ENCODE data around the gene CTTNBP2.

The CTTNBP2 gene

DNA sequence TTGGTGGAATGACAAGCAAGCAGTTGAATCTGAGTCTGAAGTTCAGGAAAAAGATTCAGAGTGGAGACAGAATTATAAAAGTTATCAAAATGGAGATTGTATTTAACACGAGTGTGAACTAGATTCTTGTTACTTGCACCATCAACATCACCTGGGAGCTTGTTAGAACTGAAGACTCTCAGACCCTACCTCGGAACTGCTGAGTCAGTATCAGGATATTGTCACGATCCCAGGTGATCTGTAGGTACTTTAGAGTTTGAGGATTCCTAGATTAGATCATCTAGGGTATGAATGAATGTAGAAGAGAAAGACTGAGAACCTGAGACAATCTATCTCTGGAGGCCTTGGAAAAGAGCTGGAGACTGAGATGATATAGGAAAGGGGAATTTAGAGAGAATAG lies 194.1 kb downstream of the CTTNBP2 start:
- DNase-seq: no peak

DNA sequence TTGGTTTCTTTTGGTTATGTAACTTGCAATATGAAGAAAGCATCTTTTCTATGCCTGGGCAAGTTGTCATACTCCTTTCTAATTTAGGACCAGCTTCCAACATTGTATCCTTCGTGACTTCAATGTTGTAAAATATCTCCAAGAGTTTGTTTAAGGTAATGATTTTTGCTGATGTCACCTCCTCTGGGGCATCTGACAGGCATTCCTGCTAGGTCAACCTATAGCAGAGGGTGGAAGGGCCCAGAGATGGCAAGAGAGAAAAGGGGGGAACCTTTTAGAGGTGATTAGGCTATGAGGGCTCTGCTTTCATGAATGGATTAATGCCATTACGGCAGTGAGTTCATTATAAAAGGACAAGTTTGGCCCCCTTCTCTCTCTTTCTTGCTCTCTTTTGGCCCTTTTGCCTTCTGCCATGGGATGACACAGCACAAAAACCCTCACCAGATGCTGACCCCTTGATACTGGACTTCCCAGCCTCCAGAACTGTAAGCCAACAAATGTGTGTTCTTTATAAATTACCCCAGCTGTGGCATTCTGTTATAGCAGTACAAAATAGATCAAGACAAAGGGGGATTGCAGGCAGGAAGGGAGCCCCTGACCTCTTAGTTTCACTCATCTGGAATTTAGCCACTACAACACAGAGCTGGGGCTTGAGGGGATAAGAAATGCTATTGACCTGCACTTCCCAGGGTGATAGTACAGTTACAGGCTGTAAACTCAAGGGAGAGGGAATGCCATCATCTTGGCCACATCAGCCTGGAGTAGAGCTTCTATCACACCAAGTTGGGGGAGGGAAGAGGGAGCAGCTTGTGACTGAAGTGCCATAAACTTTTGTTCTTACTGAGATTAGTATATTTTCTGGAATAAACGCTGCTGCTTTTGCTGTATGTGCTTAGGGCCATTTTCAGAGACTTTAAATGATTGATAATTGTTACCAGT lies 197.5 kb downstream of the CTTNBP2 start:
- no peak for DNase-seq

DNA sequence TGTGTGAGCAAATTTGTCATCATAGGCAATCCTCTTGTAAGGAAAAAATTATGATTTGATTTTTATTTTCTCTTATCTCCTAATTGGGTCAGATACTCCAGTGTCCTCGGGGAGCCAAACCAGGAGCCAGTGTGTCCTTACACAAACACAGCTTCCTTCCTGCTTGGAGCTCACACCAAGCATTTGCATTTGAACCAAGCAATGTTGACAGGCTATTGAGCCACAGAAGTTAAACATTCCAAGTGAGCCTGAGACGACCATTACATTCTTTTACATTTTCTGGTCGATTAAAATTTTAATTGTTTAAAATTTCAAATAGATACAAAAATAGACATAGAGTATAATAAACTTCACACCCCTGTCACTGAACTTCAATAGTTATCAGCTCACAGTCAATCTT lies 198.6 kb downstream of the CTTNBP2 start:
- DNase-seq: no peak

DNA sequence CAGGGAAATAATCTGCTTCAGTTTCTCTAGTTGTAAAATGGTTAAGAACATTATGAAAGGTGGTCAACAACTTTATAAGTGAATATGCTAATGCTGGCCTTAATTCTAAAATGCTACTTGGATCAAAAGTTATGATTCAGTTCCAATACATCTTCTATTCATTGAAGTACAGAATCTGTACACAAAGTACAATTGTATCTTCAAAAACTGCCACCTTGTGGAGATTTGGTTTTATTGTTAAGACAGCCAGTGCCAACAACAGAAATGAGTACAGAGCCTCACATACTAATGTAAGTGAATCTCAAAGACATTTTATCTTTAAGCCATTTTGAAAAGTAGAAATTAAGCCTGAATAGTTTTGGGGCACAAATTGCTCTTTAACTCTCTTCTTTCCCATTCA lies 199.4 kb downstream of the CTTNBP2 start:
- no peak for DNase-seq

DNA sequence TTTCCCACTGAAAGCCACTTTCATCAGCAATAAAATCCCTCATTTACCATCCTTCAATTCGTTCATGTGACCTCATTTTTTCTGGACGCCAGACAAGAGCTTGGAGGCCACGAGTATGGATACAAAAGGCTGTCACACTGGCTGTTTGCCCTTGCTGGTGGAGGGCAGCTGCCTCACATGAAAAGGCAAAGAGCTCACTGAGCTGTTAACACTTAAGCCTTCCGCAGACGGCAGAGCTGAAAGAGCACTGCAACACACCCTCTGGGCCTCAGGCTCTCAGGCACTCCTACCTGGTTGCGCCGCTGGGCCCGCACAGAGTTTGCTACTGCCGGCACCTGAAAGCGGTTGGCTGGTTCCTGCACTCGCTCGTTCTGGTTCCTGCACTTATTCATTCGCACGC lies 199.9 kb downstream of the CTTNBP2 start:
- DNase-seq: no peak

DNA sequence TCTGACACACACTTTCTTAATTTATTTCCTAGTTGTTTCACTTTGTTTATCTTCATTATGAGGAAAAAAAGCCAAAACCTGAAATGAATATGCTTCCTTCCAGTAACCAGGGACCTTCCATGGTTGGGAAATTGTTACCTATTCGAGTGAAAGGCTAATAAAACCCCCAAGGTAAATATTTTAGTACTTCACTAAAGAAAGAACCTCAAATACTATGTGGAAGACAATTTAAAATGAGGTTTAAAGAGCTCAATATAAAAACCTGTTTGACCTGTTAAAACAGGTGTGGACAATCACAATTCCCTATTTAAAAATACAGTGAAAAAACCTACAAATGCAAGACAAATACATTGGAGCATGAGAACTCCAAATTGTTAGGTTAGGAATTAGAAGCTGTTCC lies 200.8 kb downstream of the CTTNBP2 start:
- no peak for DNase-seq

DNA sequence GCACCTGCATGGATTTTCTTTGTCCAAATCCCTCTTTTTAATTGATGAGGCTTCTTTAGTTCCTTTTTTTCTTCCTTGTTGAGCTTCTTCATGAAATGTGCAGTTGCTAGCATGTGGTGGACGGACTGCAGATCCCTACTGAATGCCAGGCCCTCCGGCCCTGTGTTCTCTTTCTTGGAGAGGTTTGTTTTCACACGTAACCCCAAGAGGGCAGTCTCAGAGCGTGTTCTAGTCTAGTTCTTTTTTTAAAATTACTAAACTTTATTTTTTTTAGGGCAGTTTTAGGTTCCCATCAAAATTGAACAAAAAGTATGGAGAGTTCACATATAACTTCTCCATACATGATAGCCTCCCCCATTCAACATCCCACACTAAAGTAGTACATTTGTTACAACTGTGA lies 203.4 kb downstream of the CTTNBP2 start:
- DNase-seq: no peak

DNA sequence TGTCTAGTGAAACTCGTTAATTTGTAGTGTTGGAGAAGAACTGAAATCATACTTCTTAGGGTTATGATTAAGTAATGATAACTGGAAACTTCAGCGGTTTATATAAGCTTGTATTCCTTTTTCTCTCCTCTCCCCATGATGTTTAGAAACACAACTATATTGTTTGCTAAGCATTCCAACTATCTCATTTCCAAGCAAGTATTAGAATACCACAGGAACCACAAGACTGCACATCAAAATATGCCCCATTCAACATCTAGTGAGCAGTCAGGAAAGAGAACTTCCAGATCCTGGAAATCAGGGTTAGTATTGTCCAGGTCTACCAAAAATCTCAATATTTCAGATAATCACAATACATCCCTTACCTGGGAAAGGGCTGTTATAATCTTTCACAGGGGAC lies 205.8 kb downstream of the CTTNBP2 start:
- DNase-seq: no peak

DNA sequence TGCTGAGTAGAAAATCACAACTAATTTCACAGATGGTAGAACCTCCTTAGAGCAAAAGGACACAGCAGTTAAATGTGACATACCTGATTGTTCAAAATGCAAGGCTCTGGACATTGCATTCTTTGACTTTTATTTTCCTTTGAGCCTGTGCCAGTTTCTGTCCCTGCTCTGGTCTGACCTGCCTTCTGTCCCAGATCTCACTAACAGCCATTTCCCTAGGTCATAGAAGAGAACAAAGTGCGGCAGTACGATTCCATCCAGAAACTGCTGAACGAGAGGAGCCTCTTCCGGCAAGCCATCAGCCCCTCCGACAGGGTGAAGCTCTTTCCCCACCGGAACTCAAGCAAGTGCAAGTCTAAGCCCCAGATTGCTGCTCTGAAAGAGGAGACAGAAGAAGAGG lies 206.6 kb downstream of the CTTNBP2 start:
- DNase-seq: no peak

DNA sequence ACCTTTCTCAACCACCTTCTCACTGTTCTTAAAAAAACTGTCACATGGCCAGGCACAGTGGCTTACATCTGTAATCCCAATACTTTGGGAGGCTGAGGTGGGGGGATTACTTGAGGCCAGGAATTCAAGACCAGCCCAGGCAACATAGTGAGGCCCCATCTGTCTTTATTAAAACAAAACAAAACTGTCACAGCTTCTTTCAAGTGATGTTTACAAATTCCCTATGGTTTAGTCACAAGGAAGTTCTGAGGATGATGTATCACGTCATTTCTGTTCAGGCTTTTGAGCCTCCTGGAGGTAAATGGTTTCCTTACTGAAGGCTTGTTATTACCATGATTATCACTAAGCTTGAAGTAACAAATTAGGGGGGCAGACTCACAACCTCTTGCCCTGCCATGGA lies 207.2 kb downstream of the CTTNBP2 start:
- no peak for DNase-seq

DNA sequence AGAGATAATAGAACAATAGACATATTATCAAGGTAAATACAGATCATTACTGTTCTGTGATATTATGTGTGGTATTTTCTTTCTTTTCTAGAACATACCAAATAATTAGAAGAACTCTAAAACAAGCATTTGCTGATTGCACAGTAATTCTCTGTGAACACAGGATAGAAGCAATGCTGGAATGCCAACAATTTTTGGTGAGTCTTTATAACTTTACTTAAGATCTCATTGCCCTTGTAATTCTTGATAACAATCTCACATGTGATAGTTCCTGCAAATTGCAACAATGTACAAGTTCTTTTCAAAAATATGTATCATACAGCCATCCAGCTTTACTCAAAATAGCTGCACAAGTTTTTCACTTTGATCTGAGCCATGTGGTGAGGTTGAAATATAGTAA lies 207.9 kb downstream of the CTTNBP2 start:
- DNase-seq: no peak

DNA sequence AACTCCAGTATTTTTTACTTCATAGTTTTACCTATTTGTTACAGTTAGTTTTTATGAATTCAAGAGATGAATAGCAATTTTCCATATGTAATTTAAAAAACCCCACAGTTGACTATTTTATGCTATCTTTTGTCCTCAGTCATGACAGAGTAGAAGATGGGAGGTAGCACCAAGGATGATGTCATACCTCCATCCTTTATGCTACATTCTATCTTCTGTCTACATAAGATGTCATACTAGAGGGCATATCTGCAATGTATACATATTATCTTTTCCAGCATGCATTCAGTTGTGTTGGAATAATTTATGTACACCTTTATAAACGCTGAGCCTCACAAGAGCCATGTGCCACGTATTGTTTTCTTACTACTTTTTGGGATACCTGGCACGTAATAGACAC lies 209.2 kb downstream of the CTTNBP2 start:
- DNase-seq: no peak

DNA sequence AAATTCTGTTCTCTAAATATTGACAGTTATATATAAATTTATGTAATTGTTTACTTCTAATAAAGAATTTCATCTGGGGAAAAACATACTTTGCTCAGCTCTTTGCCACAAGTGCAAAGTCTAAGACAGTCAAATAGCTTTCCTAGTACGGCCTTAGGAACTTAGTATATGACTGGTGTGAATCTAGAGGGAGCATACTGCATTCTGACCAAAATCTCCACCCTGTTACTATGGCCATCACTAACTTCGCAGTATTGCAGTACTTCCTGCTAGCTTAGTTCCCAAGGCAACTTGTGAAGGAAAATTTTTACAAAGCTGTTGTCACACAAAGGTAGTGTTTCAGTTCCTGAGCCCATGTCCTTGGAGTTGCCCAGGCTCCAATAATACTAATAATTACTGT lies 211.9 kb downstream of the CTTNBP2 start:
- no peak for DNase-seq

Data from cerebellar nuclear complex (tissue), 1 donor.